ENCODE data around the gene ELFN2.

The ELFN2 gene

GRCh38 chr22:37353839-37354238, 73.4 kb downstream of the ELFN2 start:
- no peak for DNase-seq

- no peak for DNase-seq
Measured at GRCh38 chr22:37352481-37352880, 74.8 kb downstream of the ELFN2 start.

GRCh38 chr22:37351232-37351631, 76.0 kb downstream of the ELFN2 start:
- DNase-seq: no peak

- no peak for DNase-seq
Measured at GRCh38 chr22:37349043-37349814, 78.0 kb downstream of the ELFN2 start.

GRCh38 chr22:37346505-37346895, 80.8 kb downstream of the ELFN2 start:
- no peak for DNase-seq

GRCh38 chr22:37345863-37346504, 81.3 kb downstream of the ELFN2 start:
- DNase-seq: no peak

GRCh38 chr22:37344735-37345449, 82.4 kb downstream of the ELFN2 start:
- no peak for DNase-seq

GRCh38 chr22:37343863-37344734, 83.2 kb downstream of the ELFN2 start:
- no peak for DNase-seq

GRCh38 chr22:37343348-37343747, 83.9 kb downstream of the ELFN2 start:
- DNase-seq: no peak

- no peak for DNase-seq
Measured at GRCh38 chr22:37342065-37342464, 85.2 kb downstream of the ELFN2 start.

GRCh38 chr22:37340331-37341262, 86.7 kb downstream of the ELFN2 start:
- no peak for DNase-seq

- no peak for DNase-seq
Measured at GRCh38 chr22:37338539-37339246, 88.6 kb downstream of the ELFN2 start.

GRCh38 chr22:37337204-37337943, 89.9 kb downstream of the ELFN2 start:
- no peak for DNase-seq

GRCh38 chr22:37336579-37336978, 90.7 kb downstream of the ELFN2 start:
- DNase-seq: peak; percentile 76

GRCh38 chr22:37335806-37336199, 91.5 kb downstream of the ELFN2 start:
- DNase-seq: no peak

GRCh38 chr22:37334859-37335805, 92.1 kb downstream of the ELFN2 start:
- DNase-seq: no peak

GRCh38 chr22:37334461-37334858, 92.8 kb downstream of the ELFN2 start:
- DNase-seq: no peak

GRCh38 chr22:37333724-37334460, 93.4 kb downstream of the ELFN2 start:
- DNase-seq: no peak
